Cardiac fibroblast (primary cell): ENCODE data around the gene DENND4A.

Source experiments
- DNase-seq, 2 donors: peaks; one replicate each; pipeline versions ENCODE4 v3.0.0 to v3.0.0-alpha.2; 2010; ENCODE audit warnings: low read depth in 2 of 2
- H3K4me3 ChIP-seq, 2 donors: replicated peaks in 1 of 2; 1 replicate in 1 of 2; 2 replicates in 1 of 2; pipeline ENCODE4 v1.5.1; 2011; ENCODE audit warnings: low read depth in 2 of 2, low read length in 2 of 2, mild to moderate bottlenecking in 2 of 2, moderate library complexity in 1 of 2
- TF ChIP-seq, protein P1 (sequence below): IDR thresholded peaks from one replicate; pipeline ENCODE4 v1.5.1; 2011; ENCODE audit warnings: low read depth, mild to moderate bottlenecking, low read length, inconsistent platforms

The DENND4A gene

DNA sequence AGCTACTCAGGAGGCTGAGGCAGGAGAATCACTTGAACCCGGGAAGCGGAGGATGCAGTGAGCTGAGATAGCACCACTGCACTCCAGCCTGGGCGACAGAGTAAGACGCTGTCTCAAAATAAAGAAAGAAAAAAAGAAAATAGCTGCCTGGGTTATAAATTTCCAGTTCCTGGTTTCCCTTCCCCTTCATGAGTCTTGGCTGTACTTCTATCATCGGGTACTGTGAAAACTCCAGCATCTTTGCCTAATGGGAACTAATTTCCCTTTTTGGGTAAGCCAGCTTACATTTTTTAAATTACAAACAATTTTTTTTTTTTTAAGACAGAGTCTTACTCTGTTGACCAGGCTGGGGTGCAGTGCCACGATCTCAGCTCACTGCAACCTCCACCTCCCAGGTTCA, 15.0 kb downstream of the DENND4A start:
- TF ChIP-seq, protein P1, sequence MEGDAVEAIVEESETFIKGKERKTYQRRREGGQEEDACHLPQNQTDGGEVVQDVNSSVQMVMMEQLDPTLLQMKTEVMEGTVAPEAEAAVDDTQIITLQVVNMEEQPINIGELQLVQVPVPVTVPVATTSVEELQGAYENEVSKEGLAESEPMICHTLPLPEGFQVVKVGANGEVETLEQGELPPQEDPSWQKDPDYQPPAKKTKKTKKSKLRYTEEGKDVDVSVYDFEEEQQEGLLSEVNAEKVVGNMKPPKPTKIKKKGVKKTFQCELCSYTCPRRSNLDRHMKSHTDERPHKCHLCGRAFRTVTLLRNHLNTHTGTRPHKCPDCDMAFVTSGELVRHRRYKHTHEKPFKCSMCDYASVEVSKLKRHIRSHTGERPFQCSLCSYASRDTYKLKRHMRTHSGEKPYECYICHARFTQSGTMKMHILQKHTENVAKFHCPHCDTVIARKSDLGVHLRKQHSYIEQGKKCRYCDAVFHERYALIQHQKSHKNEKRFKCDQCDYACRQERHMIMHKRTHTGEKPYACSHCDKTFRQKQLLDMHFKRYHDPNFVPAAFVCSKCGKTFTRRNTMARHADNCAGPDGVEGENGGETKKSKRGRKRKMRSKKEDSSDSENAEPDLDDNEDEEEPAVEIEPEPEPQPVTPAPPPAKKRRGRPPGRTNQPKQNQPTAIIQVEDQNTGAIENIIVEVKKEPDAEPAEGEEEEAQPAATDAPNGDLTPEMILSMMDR = no peak
- no peak for DNase-seq
- no peak overlapping the region for H3K4me3 ChIP-seq

DNA sequence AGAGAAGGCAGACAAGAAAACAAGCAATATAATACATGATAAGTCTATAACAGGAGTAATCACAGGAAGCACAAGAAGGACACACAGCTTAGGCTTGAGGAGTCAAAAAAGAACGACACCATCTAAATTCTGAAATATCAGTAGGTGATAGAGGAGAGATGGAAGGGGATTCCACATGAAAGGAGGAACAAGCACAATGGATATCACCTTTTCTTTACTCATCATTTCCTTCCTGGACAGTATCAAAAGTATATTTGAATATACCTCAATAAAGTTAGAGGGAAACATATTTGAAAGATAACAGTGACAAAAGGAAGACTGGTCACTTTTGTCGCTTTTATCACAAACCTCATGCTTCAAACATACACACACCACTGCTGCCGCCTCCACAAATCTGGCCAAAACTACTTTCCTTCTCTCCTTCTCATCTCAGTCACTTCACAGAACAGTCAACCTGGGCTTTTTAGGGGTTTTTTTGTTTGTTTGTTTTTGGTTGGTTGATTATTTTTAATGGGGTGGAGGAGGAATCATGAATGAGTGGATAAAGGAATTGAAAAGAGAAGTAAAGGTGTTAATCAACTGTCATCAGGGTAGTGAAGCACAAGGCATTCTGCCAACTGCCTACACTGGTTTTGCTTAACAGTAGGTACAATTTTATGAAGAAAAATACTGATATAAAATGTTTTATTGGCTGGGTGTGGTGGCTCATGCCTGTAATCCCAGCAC, 18.5 kb downstream of the DENND4A start:
- no peak for DNase-seq
- no peak overlapping the region for H3K4me3 ChIP-seq
- TF ChIP-seq, protein P1 = no peak

DNA sequence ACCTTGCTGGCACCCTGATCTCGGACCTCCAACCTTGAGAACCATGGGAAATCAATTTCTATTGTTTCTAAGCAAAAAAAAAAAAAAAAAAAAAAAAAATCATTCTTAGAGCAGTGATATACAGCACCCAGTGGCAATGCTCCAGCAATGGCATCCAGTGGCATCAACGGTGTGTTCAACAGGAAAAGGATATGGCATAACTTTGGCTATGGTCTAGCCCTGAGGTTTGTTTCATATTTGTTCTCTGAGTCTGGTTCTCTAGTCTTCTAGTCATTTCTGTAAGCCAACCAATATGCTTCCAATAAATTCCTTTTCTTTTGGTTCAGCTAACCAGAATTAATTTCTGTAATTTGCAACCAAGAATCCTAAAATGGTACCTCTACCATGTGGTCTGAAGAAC, 19.2 kb downstream of the DENND4A start:
- no peak for DNase-seq
- H3K4me3 ChIP-seq = no peak overlapping the region
- TF ChIP-seq, protein P1 = no peak

DNA sequence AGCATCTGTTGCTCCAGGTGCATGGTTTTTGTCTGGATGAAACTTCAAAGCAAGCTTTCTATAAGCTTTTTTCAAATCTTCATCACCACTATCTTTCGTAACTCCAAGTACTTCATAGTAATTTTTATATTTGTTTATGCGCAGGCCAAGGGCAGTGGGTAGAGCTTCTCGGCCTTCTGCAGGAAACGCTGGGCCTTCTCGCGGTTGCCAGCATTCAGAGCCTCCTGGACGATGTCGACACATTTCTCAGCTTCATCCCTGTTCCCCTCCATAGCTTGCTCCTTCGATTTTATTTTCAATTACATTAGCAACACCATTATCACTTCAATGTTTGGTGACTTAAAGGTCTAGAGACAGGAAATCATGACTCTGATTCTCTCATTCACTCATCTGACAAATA, 20.2 kb downstream of the DENND4A start:
- DNase-seq = no peak
- TF ChIP-seq, protein P1 = no peak
- H3K4me3 ChIP-seq = no peak overlapping the region

DNA sequence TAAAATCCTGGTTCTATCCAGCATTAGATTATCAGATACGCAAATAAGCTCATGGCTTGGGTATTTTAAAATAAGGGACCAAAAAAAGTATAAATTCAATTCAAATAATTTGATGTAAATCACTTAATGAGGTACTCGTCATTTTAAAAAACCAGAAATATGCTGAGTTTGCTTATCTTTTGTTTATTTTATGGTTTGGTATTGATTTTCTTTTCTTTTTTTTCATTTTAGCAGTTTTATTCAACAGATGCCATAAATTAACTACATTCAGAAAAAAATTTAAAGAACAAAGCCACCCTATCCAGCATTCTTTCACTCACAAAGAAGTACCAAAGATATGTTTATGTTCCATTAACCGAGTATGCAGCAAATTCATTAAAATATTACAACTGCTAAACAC, 22.6 kb downstream of the DENND4A start:
- DNase-seq = no peak
- H3K4me3 ChIP-seq = no peak overlapping the region
- TF ChIP-seq, protein P1 = no peak

DNA sequence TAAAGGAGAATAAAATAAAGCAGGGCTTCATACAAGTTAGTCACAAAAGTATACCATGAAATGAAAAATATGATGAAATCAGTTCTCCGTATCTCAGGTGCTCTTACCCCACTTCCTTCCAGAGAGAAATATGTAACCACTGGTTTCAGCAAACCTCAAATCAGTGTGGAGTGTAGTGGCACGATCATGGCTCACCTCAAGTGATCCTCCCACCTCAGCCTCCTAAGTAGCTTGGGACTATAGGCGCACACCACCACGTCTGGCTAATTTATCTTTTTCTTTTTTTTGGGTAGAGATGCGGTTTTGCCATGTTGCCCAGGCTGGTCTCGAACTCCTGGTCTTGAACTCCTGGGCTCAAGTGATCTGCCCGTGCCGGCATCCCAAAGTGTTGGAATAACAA, 24.2 kb downstream of the DENND4A start:
- DNase-seq = no peak
- TF ChIP-seq, protein P1 = no peak
- no peak overlapping the region for H3K4me3 ChIP-seq

DNA sequence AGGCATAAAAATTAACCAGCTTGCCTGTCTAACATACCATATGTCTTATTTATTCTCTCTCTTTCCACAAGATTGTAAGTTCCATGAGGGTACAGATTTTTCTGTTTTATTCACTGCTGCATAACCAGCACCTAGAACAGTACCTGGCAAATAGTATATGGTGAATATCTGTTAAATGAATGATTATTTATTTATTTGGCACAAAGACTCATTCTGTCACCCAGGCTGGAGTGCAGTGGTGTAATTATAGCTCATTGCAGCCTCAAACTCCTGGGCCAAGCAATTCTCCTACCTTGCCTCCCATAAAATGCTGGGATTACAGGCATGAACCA, 24.9 kb downstream of the DENND4A start:
- H3K4me3 ChIP-seq = no peak overlapping the region
- DNase-seq = no peak
- TF ChIP-seq, protein P1 = no peak
